GM19238 (cell line): ENCODE measurements around the gene DTD2.

ENCODE experiments used
- DNase-seq: peaks from one replicate; pipeline ENCODE4 v3.0.0; 2011; ENCODE audit warnings: low spot score; ENCODE audit not compliant: insufficient read length

DTD2 gene

DNA sequence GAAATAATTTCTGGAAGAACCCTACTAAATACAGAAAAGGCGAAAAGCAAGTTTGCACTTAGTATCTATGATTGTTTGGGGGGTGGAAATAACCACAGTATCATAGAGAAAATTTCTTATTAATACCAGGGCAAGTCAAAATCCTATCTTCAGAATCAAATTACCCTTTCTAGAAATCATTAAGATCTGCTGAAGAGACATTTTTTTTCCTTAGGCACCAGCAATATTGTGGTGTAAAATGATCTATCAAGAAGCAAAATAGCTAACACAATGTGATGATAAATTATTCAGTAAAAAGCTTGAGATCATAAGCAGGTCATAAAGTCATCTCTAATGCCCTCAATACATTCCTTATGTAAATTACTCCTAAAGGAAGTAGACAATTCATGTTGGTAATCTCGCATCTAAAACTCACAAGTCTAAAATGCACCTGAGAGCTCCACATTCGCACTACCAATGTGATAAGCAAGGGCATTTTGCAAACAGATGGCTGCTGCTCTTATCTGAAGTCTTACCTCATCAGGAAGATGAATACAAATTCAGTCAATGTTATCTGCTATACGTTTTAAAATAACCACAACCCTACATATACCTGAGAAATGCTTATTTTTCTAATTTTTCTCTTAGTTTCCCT is 51.6 kb downstream of the DTD2 start:
- no peak for DNase-seq

- DNase-seq: no peak
Measured at GRCh38 chr14:31405106-31405505, 52.2 kb downstream of the DTD2 start.

DNA sequence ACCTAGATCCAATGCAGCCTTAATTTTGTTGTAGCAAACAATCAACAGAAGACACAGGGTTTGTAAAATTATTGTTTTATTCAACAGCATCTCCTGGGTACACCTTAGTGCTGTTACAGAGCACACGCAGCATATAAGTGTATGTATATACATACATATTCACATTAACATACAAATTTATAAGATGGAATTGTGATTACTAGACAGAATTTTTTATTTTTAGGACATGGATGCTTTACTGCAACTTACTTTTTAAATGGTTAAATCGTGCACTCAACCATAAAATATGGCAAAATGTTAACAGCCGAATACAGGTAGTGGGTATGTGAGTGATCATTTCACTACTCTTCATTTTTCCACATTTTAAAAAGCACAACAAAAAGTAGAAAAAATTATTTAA is 53.6 kb downstream of the DTD2 start:
- no peak for DNase-seq

GRCh38 chr14:31402764-31403439 is 54.4 kb downstream of the DTD2 start:
- no peak for DNase-seq

DNA sequence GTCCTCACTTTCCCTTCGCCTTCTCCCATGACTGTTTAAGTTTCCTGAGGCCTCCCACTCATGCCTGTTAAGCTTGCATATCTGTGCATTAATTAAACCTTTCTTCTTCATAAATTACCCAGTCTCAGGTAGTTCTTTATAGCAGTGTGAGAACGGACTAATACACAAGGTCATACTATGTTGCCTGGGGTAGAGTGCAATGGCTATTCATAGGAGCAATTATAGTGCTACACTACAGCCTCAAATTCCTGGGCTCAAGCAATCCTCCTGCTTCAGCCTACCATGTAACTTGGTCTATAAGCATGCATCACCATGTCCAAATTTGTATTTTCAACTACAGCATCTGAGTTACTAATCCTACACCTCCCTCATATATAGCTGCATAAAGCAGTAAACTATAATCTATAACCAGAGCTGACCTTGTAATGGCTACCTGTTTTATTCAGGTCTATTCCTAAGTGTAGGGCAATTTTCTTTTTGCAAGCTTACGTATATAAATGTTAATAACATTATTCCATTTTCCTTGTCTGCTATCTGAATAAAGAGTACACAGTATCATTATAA is 55.9 kb downstream of the DTD2 start:
- no peak for DNase-seq

DNA sequence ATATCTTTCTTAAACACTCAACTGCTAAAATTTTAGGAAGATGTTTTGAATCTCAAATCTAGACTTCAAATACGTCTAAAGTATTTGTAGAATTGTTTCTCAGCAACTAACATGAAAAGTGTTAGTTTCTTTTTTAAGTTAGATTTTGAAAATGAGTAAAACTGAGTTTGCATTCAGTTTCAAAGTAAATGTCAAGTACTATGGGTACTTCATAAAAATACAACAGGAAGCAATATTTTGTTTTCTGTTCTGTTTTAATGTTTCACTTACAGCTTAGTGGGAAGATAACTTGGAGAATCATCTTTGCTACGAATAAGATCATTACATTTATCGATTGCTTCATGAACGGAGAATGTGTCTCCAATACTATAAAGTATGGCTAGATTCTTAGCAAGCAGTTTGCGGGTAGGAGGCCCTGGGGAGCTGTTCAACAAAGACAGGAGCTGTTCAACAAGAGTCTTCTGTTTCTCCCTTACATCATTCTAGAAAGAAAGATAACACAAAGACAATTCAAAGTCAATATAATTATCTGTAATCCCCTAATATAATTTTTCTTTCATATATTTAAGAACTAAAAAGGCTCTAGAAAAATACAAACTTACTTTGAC is 57.2 kb downstream of the DTD2 start:
- no peak for DNase-seq
